ENCODE data around the gene FLVCR2. TPM values are rescaled to one million over a fixed set of nuclear protein-coding genes. Genes with fewer than 3 reads are reported as not detected.

The FLVCR2 gene
- total and polyA plus RNA-seq, 2 of the 13 experiments (the other 11 are each of a cell fraction or from before 2014, with no cell fraction given) = 9.9 to 10.5 TPM

DNA sequence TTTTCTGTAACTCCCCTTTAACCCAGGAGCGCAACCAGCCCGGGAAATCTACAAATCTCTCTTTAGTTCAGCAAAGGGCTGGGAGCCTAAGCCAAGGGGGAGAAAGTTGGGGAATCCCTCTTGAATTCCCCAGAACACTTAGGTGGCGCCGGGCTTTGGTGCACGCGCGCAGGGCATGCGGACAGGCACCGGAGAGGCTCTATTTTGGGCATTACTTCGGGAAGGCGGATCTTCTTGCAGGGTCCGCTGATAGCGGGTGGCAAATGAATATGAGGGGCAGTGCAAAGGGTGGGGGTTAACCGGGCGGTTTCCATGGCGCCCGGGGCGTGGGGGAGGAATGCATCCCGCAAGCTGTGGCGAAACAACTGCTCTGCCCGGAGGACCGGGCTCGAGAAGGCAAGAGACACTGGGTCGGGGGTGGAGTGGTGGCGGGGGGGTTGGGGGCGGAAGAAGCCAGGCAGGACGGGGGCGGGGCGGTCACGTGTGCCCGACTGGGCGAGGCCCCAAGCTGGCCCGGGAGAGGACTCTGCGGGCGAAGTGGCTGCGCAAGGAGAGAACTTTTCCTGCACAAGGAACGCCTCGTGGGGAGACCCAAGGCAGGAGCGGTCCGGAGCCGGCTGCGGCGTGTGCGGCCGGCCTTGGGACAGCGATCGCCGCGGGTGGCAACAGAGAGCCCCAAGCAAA lies at the start of gene FLVCR2 (continued):
- TF ChIP-seq, protein P1, sequence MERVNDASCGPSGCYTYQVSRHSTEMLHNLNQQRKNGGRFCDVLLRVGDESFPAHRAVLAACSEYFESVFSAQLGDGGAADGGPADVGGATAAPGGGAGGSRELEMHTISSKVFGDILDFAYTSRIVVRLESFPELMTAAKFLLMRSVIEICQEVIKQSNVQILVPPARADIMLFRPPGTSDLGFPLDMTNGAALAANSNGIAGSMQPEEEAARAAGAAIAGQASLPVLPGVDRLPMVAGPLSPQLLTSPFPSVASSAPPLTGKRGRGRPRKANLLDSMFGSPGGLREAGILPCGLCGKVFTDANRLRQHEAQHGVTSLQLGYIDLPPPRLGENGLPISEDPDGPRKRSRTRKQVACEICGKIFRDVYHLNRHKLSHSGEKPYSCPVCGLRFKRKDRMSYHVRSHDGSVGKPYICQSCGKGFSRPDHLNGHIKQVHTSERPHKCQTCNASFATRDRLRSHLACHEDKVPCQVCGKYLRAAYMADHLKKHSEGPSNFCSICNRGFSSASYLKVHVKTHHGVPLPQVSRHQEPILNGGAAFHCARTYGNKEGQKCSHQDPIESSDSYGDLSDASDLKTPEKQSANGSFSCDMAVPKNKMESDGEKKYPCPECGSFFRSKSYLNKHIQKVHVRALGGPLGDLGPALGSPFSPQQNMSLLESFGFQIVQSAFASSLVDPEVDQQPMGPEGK (CRISPR knock-in tag; IDR thresholded peaks at IDR 0.05) = peak; percentile 77
- TF ChIP-seq REXO4 (CRISPR knock-in tag; IDR thresholded peaks at IDR 0.05; ENCODE audit: borderline replicate concordance) = no peak
- TF ChIP-seq, protein P2, sequence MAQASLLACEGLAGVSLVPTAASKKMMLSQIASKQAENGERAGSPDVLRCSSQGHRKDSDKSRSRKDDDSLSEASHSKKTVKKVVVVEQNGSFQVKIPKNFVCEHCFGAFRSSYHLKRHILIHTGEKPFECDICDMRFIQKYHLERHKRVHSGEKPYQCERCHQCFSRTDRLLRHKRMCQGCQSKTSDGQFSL (CRISPR knock-in tag; IDR thresholded peaks at IDR 0.05) = 0 out of 2 replicates have a peak, but pooled peaks have one; percentile 32
- no peak for TF ChIP-seq RNF2 (conservative IDR thresholded peaks at IDR 0.05; ENCODE audit: low read depth)
- TF ChIP-seq, protein P3, sequence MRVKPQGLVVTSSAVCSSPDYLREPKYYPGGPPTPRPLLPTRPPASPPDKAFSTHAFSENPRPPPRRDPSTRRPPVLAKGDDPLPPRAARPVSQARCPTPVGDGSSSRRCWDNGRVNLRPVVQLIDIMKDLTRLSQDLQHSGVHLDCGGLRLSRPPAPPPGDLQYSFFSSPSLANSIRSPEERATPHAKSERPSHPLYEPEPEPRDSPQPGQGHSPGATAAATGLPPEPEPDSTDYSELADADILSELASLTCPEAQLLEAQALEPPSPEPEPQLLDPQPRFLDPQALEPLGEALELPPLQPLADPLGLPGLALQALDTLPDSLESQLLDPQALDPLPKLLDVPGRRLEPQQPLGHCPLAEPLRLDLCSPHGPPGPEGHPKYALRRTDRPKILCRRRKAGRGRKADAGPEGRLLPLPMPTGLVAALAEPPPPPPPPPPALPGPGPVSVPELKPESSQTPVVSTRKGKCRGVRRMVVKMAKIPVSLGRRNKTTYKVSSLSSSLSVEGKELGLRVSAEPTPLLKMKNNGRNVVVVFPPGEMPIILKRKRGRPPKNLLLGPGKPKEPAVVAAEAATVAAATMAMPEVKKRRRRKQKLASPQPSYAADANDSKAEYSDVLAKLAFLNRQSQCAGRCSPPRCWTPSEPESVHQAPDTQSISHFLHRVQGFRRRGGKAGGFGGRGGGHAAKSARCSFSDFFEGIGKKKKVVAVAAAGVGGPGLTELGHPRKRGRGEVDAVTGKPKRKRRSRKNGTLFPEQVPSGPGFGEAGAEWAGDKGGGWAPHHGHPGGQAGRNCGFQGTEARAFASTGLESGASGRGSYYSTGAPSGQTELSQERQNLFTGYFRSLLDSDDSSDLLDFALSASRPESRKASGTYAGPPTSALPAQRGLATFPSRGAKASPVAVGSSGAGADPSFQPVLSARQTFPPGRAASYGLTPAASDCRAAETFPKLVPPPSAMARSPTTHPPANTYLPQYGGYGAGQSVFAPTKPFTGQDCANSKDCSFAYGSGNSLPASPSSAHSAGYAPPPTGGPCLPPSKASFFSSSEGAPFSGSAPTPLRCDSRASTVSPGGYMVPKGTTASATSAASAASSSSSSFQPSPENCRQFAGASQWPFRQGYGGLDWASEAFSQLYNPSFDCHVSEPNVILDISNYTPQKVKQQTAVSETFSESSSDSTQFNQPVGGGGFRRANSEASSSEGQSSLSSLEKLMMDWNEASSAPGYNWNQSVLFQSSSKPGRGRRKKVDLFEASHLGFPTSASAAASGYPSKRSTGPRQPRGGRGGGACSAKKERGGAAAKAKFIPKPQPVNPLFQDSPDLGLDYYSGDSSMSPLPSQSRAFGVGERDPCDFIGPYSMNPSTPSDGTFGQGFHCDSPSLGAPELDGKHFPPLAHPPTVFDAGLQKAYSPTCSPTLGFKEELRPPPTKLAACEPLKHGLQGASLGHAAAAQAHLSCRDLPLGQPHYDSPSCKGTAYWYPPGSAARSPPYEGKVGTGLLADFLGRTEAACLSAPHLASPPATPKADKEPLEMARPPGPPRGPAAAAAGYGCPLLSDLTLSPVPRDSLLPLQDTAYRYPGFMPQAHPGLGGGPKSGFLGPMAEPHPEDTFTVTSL (CRISPR knock-in tag; IDR thresholded peaks at IDR 0.05; ENCODE audit: borderline replicate concordance) = 0 out of 2 replicates have a peak, but pooled peaks have one; percentile 29
- TF ChIP-seq, protein P4, sequence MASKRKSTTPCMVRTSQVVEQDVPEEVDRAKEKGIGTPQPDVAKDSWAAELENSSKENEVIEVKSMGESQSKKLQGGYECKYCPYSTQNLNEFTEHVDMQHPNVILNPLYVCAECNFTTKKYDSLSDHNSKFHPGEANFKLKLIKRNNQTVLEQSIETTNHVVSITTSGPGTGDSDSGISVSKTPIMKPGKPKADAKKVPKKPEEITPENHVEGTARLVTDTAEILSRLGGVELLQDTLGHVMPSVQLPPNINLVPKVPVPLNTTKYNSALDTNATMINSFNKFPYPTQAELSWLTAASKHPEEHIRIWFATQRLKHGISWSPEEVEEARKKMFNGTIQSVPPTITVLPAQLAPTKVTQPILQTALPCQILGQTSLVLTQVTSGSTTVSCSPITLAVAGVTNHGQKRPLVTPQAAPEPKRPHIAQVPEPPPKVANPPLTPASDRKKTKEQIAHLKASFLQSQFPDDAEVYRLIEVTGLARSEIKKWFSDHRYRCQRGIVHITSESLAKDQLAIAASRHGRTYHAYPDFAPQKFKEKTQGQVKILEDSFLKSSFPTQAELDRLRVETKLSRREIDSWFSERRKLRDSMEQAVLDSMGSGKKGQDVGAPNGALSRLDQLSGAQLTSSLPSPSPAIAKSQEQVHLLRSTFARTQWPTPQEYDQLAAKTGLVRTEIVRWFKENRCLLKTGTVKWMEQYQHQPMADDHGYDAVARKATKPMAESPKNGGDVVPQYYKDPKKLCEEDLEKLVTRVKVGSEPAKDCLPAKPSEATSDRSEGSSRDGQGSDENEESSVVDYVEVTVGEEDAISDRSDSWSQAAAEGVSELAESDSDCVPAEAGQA (IDR thresholded peaks at IDR 0.05; ENCODE audit: low read depth) = no peak
- TF ChIP-seq, protein P4 (CRISPR knock-in tag; IDR thresholded peaks at IDR 0.05; ENCODE audit: borderline replicate concordance) = no peak
- no peak for TF ChIP-seq ONECUT2 (CRISPR knock-in tag; IDR thresholded peaks at IDR 0.05)
- TF ChIP-seq ZNF17 (CRISPR knock-in tag; IDR thresholded peaks at IDR 0.05) = no peak
- TF ChIP-seq TMF1 (CRISPR knock-in tag; IDR thresholded peaks at IDR 0.05; ENCODE audit: low read depth) = no peak
- TF ChIP-seq ZNF652 (CRISPR knock-in tag; IDR thresholded peaks at IDR 0.05; ENCODE audit: borderline replicate concordance, low read depth) = no peak
- TF ChIP-seq MZF1 (CRISPR knock-in tag; IDR thresholded peaks at IDR 0.05; ENCODE audit: borderline replicate concordance) = no peak
- TF ChIP-seq EZH2 (conservative IDR thresholded peaks at IDR 0.05; ENCODE audit: low read depth, low read length) = no peak

All from HepG2 (cell line).